Right lobe of liver (tissue), 4 donors: ENCODE data around the gene TCF15.

Source experiments
- CTCF ChIP-seq, 4 donors: fragments of 200-600 bp in 3 of 4; fragments of 450-650 bp in 1 of 4; IDR thresholded peaks; one replicate each; pipeline versions ENCODE4 v1.5.1 to v1.8.0; 2016 to 2022; ENCODE audit warnings: antibody characterized with exemption in 4 of 4, mild to moderate bottlenecking in 2 of 4
- POLR2A ChIP-seq: fragments of 450-650 bp; IDR thresholded peaks from one replicate; pipeline ENCODE4 v1.6.1; 2017; ENCODE audit warnings: antibody characterized with exemption, mild to moderate bottlenecking
- donor health status: DM: no; HTN: no; CAD: no.
- donor health status: DM: no; HTN: no; CAD: no.
- donor health status: DM: no; HTN: yes; CAD: no.

- TF ChIP-seq CTCF (IDR thresholded peaks at IDR 0.05) (no peak), POLR2A (no peak)
These were observed 641 bp downstream of the TCF15 start for GRCh38 chr20:609371-609964.
